ENCODE data around the gene DDX10.

DDX10 gene

GRCh38 chr11:108967571-108967970 is 302.7 kb downstream of the DDX10 start:
- no peak for TF ChIP-seq CTCF (IDR thresholded peaks at IDR 0.05; ENCODE audit: control insufficient read depth, insufficient read depth, low read depth, low read length, missing control alignments)
- no peak overlapping the region for H3K4me3 ChIP-seq (ENCODE audit: control insufficient read depth, low read depth, low read length)
- no peak for DNase-seq (ENCODE audit: low read depth)

GRCh38 chr11:108970221-108970991 is 305.5 kb downstream of the DDX10 start:
- TF ChIP-seq CTCF (IDR thresholded peaks at IDR 0.05; ENCODE audit: control insufficient read depth, insufficient read depth, low read depth, low read length, missing control alignments), result no peak
- no peak overlapping the region for H3K4me3 ChIP-seq (ENCODE audit: control insufficient read depth, low read depth, low read length)
- DNase-seq (ENCODE audit: low read depth), result no peak

- H3K4me3 ChIP-seq (ENCODE audit: control insufficient read depth, low read depth, low read length), result no peak overlapping the region
- TF ChIP-seq CTCF (IDR thresholded peaks at IDR 0.05; ENCODE audit: control insufficient read depth, insufficient read depth, low read depth, low read length, missing control alignments), result no peak
- peak; percentile 86 for DNase-seq (ENCODE audit: low read depth)
Observed at GRCh38 chr11:108973402-108974162, 308.7 kb downstream of the DDX10 start.

- no peak for DNase-seq (ENCODE audit: low read depth)
- no peak overlapping the region for H3K4me3 ChIP-seq (ENCODE audit: control insufficient read depth, low read depth, low read length)
- no peak for TF ChIP-seq CTCF (IDR thresholded peaks at IDR 0.05; ENCODE audit: control insufficient read depth, insufficient read depth, low read depth, low read length, missing control alignments)
Observed at GRCh38 chr11:108975026-108975425, 310.2 kb downstream of the DDX10 start.

GRCh38 chr11:108975641-108976071 is 310.8 kb downstream of the DDX10 start:
- DNase-seq (ENCODE audit: low read depth), result no peak
- H3K4me3 ChIP-seq (ENCODE audit: control insufficient read depth, low read depth, low read length), result no peak overlapping the region
- no peak for TF ChIP-seq CTCF (IDR thresholded peaks at IDR 0.05; ENCODE audit: control insufficient read depth, insufficient read depth, low read depth, low read length, missing control alignments)

- DNase-seq (ENCODE audit: low read depth), result no peak
- no peak for TF ChIP-seq CTCF (IDR thresholded peaks at IDR 0.05; ENCODE audit: control insufficient read depth, insufficient read depth, low read depth, low read length, missing control alignments)
- H3K4me3 ChIP-seq (ENCODE audit: control insufficient read depth, low read depth, low read length), result no peak overlapping the region
Observed at GRCh38 chr11:108983636-108984420, 319.0 kb downstream of the DDX10 start.
